H9 (cell line): Measurements from ENCODE around the gene CACNB2. TPM values are rescaled to one million over a fixed set of nuclear protein-coding genes. Genes with fewer than 3 reads are reported as not detected.

Experiments
- DNase-seq: peaks from one replicate; pipeline ENCODE4 v3.0.0-alpha.2; 2017
- H2AFZ ChIP-seq: one replicate; pipeline ENCODE4 v1.6.1; 2013; ENCODE audit warnings: mild to moderate bottlenecking, low read length, control low read depth, moderate library complexity
- H2AK5ac ChIP-seq: 2 replicates; pipeline ENCODE4 v1.6.1; 2013; ENCODE audit warnings: low read length, control low read depth, mixed read lengths; ENCODE audit not compliant: insufficient read length
- H2BK120ac ChIP-seq: one replicate; pipeline ENCODE4 v1.6.1; 2013; ENCODE audit warnings: low read depth, mild to moderate bottlenecking, low read length, control low read depth, inconsistent platforms; ENCODE audit not compliant: poor library complexity, severe bottlenecking
- H2BK12ac ChIP-seq: 2 replicates; pipeline ENCODE4 v1.6.1; 2013; ENCODE audit warnings: low read length, control low read depth, mixed read lengths, low read depth; ENCODE audit not compliant: insufficient read length
- H2BK15ac ChIP-seq: 2 replicates; pipeline ENCODE4 v1.6.1; 2013; ENCODE audit warnings: low read depth, low read length, control low read depth
- H2BK20ac ChIP-seq: one replicate; pipeline ENCODE4 v1.6.1; 2013; ENCODE audit warnings: low read depth, mild to moderate bottlenecking, low read length, control low read depth, inconsistent platforms; ENCODE audit not compliant: poor library complexity, severe bottlenecking
- H2BK5ac ChIP-seq: 2 replicates; pipeline ENCODE4 v1.6.1; 2013; ENCODE audit warnings: low read length, control low read depth, mixed read lengths; ENCODE audit not compliant: insufficient read length
- H3K14ac ChIP-seq: 2 replicates; pipeline ENCODE4 v1.6.1; 2013; ENCODE audit warnings: low read length, control low read depth; ENCODE audit not compliant: insufficient read depth
- H3K18ac ChIP-seq: 2 replicates; pipeline ENCODE4 v1.6.1; 2013; ENCODE audit warnings: low read depth, mild to moderate bottlenecking, mixed read lengths, low read length, control low read depth; ENCODE audit not compliant: insufficient read length
- H3K23ac ChIP-seq: 2 replicates; pipeline ENCODE4 v1.6.1; 2013; ENCODE audit warnings: low read length, control low read depth, mixed read lengths, low read depth; ENCODE audit not compliant: insufficient read length
- H3K23me2 ChIP-seq: 2 replicates; pipeline ENCODE4 v1.6.1; 2013; ENCODE audit warnings: low read depth, mild to moderate bottlenecking, mixed read lengths, low read length, control low read depth; ENCODE audit not compliant: insufficient read length, poor library complexity, severe bottlenecking
- H3K27ac ChIP-seq: 2 replicates; pipeline ENCODE4 v1.5.1; 2013; ENCODE audit warnings: low read length, control low read depth, mixed read lengths, low read depth; ENCODE audit not compliant: insufficient read length
- H3K27me3 ChIP-seq: 2 replicates; pipeline ENCODE4 v1.6.1; 2013; ENCODE audit warnings: low read length, control low read depth, inconsistent platforms; ENCODE audit not compliant: insufficient read depth
- H3K4ac ChIP-seq: 2 replicates; pipeline ENCODE4 v1.6.1; 2013; ENCODE audit warnings: low read depth, mild to moderate bottlenecking, control low read depth, inconsistent platforms, low read length, moderate library complexity
- H3K4me1 ChIP-seq: 2 replicates; pipeline ENCODE4 v1.6.1; 2013; ENCODE audit warnings: low read length, control low read depth, inconsistent platforms; ENCODE audit not compliant: insufficient read depth
- H3K4me2 ChIP-seq: 2 replicates; pipeline ENCODE4 v1.6.1; 2013; ENCODE audit warnings: low read length, control low read depth, mixed read lengths; ENCODE audit not compliant: insufficient read length, insufficient read depth
- H3K56ac ChIP-seq: 2 replicates; pipeline ENCODE4 v1.6.1; 2013; ENCODE audit warnings: low read depth, mild to moderate bottlenecking, mixed read lengths, low read length, control low read depth; ENCODE audit not compliant: insufficient read length
- H3K79me1 ChIP-seq: 2 replicates; pipeline ENCODE4 v1.6.1; 2013; ENCODE audit warnings: low read depth, mild to moderate bottlenecking, moderate library complexity, low read length, control low read depth, inconsistent platforms; ENCODE audit not compliant: insufficient read depth, poor library complexity, severe bottlenecking
- H3K79me2 ChIP-seq: 2 replicates; pipeline ENCODE4 v1.6.1; 2013; ENCODE audit warnings: low read length, control low read depth, inconsistent platforms; ENCODE audit not compliant: insufficient read depth
- H3K9ac ChIP-seq: 2 replicates; pipeline ENCODE4 v1.6.1; 2013; ENCODE audit warnings: low read length, control low read depth, mixed read lengths; ENCODE audit not compliant: insufficient read length; ENCODE audit errors: extremely low read depth
- H3K9me3 ChIP-seq: one replicate; pipeline ENCODE4 v1.6.1; 2013; ENCODE audit warnings: low read depth, low read length, inconsistent platforms; ENCODE audit not compliant: control insufficient read depth
- H3T11ph ChIP-seq: one replicate; pipeline ENCODE4 v1.6.1; 2013; ENCODE audit warnings: mild to moderate bottlenecking, low read length, control low read depth, inconsistent platforms
- H4K20me1 ChIP-seq: one replicate; pipeline ENCODE4 v1.6.1; 2013; ENCODE audit not compliant: control insufficient read depth, insufficient read length, insufficient read depth
- H4K5ac ChIP-seq: 2 replicates; pipeline ENCODE4 v1.6.1; 2013; ENCODE audit warnings: low read depth, mild to moderate bottlenecking, mixed read lengths, low read length, control low read depth; ENCODE audit not compliant: insufficient read length
- H4K8ac ChIP-seq: replicated peaks from 2 replicates; pipeline ENCODE4 v1.6.1; 2013; ENCODE audit warnings: low read length, control low read depth, mixed read lengths, low read depth; ENCODE audit not compliant: insufficient read length
- H4K91ac ChIP-seq: 2 replicates; pipeline ENCODE4 v1.6.1; 2013; ENCODE audit warnings: low read depth, mild to moderate bottlenecking, moderate library complexity, mixed read lengths, low read length, control low read depth; ENCODE audit not compliant: insufficient read length
- H3K27ac Mint-ChIP-seq, 3 experiments: 2 replicates in 2 of 3; 3 replicates in 1 of 3; pipeline ENCODE4 v1.8.0; 2020 to 2021; ENCODE audit warnings: mixed read lengths in 3 of 3, mild to moderate bottlenecking in 1 of 3, moderate library complexity in 1 of 3
- H3K27me3 Mint-ChIP-seq: 2 replicates; pipeline ENCODE4 v1.8.0; 2021; ENCODE audit warnings: low read depth, mild to moderate bottlenecking, moderate library complexity, mixed read lengths
- H3K36me3 Mint-ChIP-seq, 3 experiments: 2 replicates in 2 of 3; 3 replicates in 1 of 3; pipeline ENCODE4 v1.8.0; 2020 to 2021; ENCODE audit warnings: low read depth in 3 of 3, mixed read lengths in 3 of 3; ENCODE audit not compliant: insufficient read depth in 1 of 3
- H3K4me1 Mint-ChIP-seq, 2 experiments: 2 replicates each; pipeline ENCODE4 v1.8.0; 2020; ENCODE audit warnings: mixed read lengths in 2 of 2
- H3K4me3 Mint-ChIP-seq, 2 experiments: 2 replicates in 1 of 2; 3 replicates in 1 of 2; pipeline ENCODE4 v1.8.0; 2020 to 2021; ENCODE audit warnings: mild to moderate bottlenecking in 2 of 2, mixed read lengths in 2 of 2, moderate library complexity in 1 of 2
- H3K9me3 Mint-ChIP-seq, 2 experiments: 2 replicates in 1 of 2; 3 replicates in 1 of 2; pipeline ENCODE4 v1.8.0; 2020; ENCODE audit warnings: mild to moderate bottlenecking in 2 of 2, mixed read lengths in 2 of 2, moderate library complexity in 1 of 2
- CTCF ChIP-seq: fragments of 200-600 bp; sonication (generic); conservative IDR thresholded peaks from 3 replicates; pipeline ENCODE4 v1.8.0; 2021; ENCODE audit warnings: antibody characterized with exemption, mild to moderate bottlenecking
- WGBS: extraction: QIAGEN DNeasy Blood & Tissue Kit; methylation state at CpG from one replicate; pipeline ENCODE4 v1.1.7; 2013; ENCODE audit warnings: missing lambda C conversion rate, low lambda C conversion rate, mixed read lengths; ENCODE audit not compliant: insufficient read length; ENCODE audit errors: extremely low coverage; 5-methylcytosine and 5-hydroxymethylcytosine counted together
- total RNA-seq: library from RNA; stranded (reverse); gene quantifications from 2 replicates; pipeline ENCODE4 v1.2.1, GENCODE V29; 2021

Gene CACNB2
- total RNA-seq, 1 experiment from 2014 or later = 2.6 TPM

- H4K91ac ChIP-seq = no peak overlapping the region
- H3K14ac ChIP-seq = no peak overlapping the region
- no peak overlapping the region for H3K27ac ChIP-seq
- Mint-ChIP-seq H3K9me3 (no peaks in the 10 kb centered on the region; a peak in 1 of 5 replicates), H3K27ac (no peak overlapping the region), H3K4me3 (peak overlapping the region in 1 of 2 experiments; percentile 88; a peak in 2 of 5 replicates), H3K4me1 (peaks cover 14 to 16% of the 10 kb centered on the region in 2 experiments), H3K36me3 (no peaks in the 10 kb centered on the region), H3K27me3 (peaks cover 17% of the 10 kb centered on the region)
- H4K20me1 ChIP-seq = no peaks in the 10 kb centered on the region
- H3K23me2 ChIP-seq = no peaks in the 10 kb centered on the region
- H3K4me2 ChIP-seq = peak overlapping the region; percentile 49
- H2BK12ac ChIP-seq = no peak overlapping the region
- no peak for TF ChIP-seq CTCF
- H3K27me3 ChIP-seq = no peaks in the 10 kb centered on the region; the same call in 1 of the 2 replicates
- H3K9me3 ChIP-seq = no peaks in the 10 kb centered on the region
- no peaks in the 10 kb centered on the region for H3K79me2 ChIP-seq
- H2BK5ac ChIP-seq = no peak overlapping the region
- no peaks in the 10 kb centered on the region for H3K79me1 ChIP-seq
- H2AK5ac ChIP-seq = no peak overlapping the region
- H3K18ac ChIP-seq = no peak overlapping the region
- H3K9ac ChIP-seq = no peak overlapping the region
- H2BK120ac ChIP-seq = no peak overlapping the region
- H3K56ac ChIP-seq = no peak overlapping the region
- no peak overlapping the region for H2BK20ac ChIP-seq
- H2BK15ac ChIP-seq = no peak overlapping the region
- no peak overlapping the region for H4K8ac ChIP-seq
- WGBS = no CpG with 5 or more reads among the region's 12 CpGs
- no peak overlapping the region for H2AFZ ChIP-seq
- no peak overlapping the region for H4K5ac ChIP-seq
- DNase-seq = no peak
- no peak overlapping the region for H3T11ph ChIP-seq
- no peaks in the 10 kb centered on the region; the same call in 1 of the 2 replicates for H3K4me1 ChIP-seq
- H3K23ac ChIP-seq = no peak overlapping the region
- H3K4ac ChIP-seq = no peak overlapping the region
These were observed 261.4 kb downstream of the CACNB2 start for GRCh38 chr10:18401416-18402195.
